Measurements from ENCODE around the gene MEGF6.

GRCh38 chr1:3502641-3503524 lies 108.4 kb downstream of the MEGF6 start:
- TF ChIP-seq CTCF (IDR thresholded peaks at IDR 0.05) (no peak), POLR2A (IDR thresholded peaks at IDR 0.05) (no peak)

Measured in right lobe of liver (tissue), 4 donors.